PC-9 (cell line): ENCODE results near the gene CGRRF1. TPM values are rescaled to one million over a fixed set of nuclear protein-coding genes. Genes with fewer than 3 reads are reported as not detected.

Experiments
- BruUV-seq: library from RNA; stranded (reverse); fragments of 400-500 nt; replicated peaks from 2 replicates; lab custom pipeline; 2021; lab: Mats Ljungman, UMichigan
- CTCF ChIA-PET: fragments of 300-600 bp; sonication (Branson Sonifier 250); formaldehyde crosslinking; loops from one replicate; lab custom pipeline; 2022; ENCODE audit warnings: antibody characterized with exemption; lab: Charles Lee
- POLR2A ChIA-PET: fragments of 300-600 bp; sonication (Branson Sonifier 250); formaldehyde crosslinking; loops from one replicate; lab custom pipeline; 2022; ENCODE audit warnings: antibody characterized with exemption; ENCODE audit not compliant: unreplicated experiment; lab: Charles Lee
- DNase-seq, 2 experiments: peaks; one replicate each; pipeline versions ENCODE4 v3.0.0 to v3.0.0-alpha.2; 2015 to 2022; ENCODE audit warnings: mixed read lengths in 1 of 2
- H2AFZ ChIP-seq: fragments of 200-600 bp; sonication (generic); 2 replicates; pipeline ENCODE4 v1.8.1; 2017; ENCODE audit warnings: antibody characterized with exemption
- H3F3A ChIP-seq: fragments of 200-600 bp; sonication (generic); 2 replicates; pipeline ENCODE4 v1.8.1; 2017; ENCODE audit warnings: antibody characterized with exemption, mild to moderate bottlenecking, low read depth; ENCODE audit not compliant: insufficient read depth
- H3K27ac ChIP-seq: fragments of 200-600 bp; sonication (generic); 2 replicates; pipeline ENCODE4 v1.6.1; 2016; ENCODE audit warnings: mixed run types
- H3K27me3 ChIP-seq: fragments of 200-600 bp; sonication (generic); 2 replicates; pipeline ENCODE4 v1.6.1; 2016; ENCODE audit warnings: low read depth, mixed run types; ENCODE audit not compliant: insufficient read depth
- H3K36me3 ChIP-seq: fragments of 200-600 bp; sonication (generic); 2 replicates; pipeline ENCODE4 v1.6.1; 2016; ENCODE audit warnings: low read depth, mixed run types
- H3K4me1 ChIP-seq: fragments of 200-600 bp; sonication (generic); replicated peaks from 2 replicates; pipeline ENCODE4 v1.6.1; 2016; ENCODE audit warnings: mixed run types; ENCODE audit not compliant: insufficient read depth
- H3K4me2 ChIP-seq: fragments of 200-600 bp; sonication (generic); 2 replicates; pipeline ENCODE4 v1.6.1; 2017; ENCODE audit warnings: mixed run types
- H3K4me3 ChIP-seq: fragments of 200-600 bp; sonication (generic); 2 replicates; pipeline ENCODE4 v1.6.1; 2016; ENCODE audit warnings: mixed run types
- H3K79me2 ChIP-seq: fragments of 200-600 bp; sonication (generic); 2 replicates; pipeline ENCODE4 v1.6.1; 2017; ENCODE audit warnings: low read depth, mixed run types
- H3K9me2 ChIP-seq: fragments of 200-600 bp; sonication (generic); 2 replicates; pipeline ENCODE4 v1.8.1; 2017; ENCODE audit warnings: mild to moderate bottlenecking; ENCODE audit not compliant: insufficient read depth
- H3K9me3 ChIP-seq: fragments of 200-600 bp; sonication (generic); 2 replicates; pipeline ENCODE4 v1.8.1; 2016; ENCODE audit warnings: low read depth; ENCODE audit not compliant: insufficient read depth
- H4K20me1 ChIP-seq: fragments of 200-600 bp; sonication (generic); 2 replicates; pipeline ENCODE4 v1.8.1; 2017; ENCODE audit not compliant: insufficient read depth
- CTCF ChIP-seq: fragments of 200-600 bp; sonication (generic); conservative IDR thresholded peaks from 2 replicates; pipeline ENCODE4 v1.6.1; 2017; ENCODE audit warnings: mixed run types, antibody characterized with exemption, mild to moderate bottlenecking, moderate library complexity
- EZH2 ChIP-seq: fragments of 200-600 bp; sonication (generic); IDR thresholded peaks from 2 replicates; pipeline ENCODE4 v1.8.0; 2017; ENCODE audit warnings: antibody characterized with exemption, low read depth
- intact Hi-C: fragments of 100-400 bp; cut with micrococcal nuclease; formaldehyde crosslinking; loops from one replicate; pipeline ENCODE4 v1.10.0; 2022; ENCODE audit not compliant: unreplicated experiment
- total RNA-seq: library from RNA; stranded (reverse); gene quantifications from 2 replicates; pipeline ENCODE4 v1.2.3, GENCODE V29; 2021

The CGRRF1 gene
- total RNA-seq, 1 experiment from 2014 or later = 11.3 TPM

- TF ChIP-seq EZH2 (no peak), CTCF (no peak)
- intact Hi-C loops = no loop called here
- Histone ChIP-seq H3K36me3 (no peaks in the 10 kb centered on the region), H3K4me3 (no peak overlapping the region), H3K27me3 (no peaks in the 10 kb centered on the region), H4K20me1 (no peaks in the 10 kb centered on the region), H3K9me3 (0 out of 2 replicates have a peak, but pooled peaks cover 3% of the 10 kb centered on the region), H3F3A (no peaks in the 10 kb centered on the region; the same call in 1 of the 2 replicates), H3K4me2 (no peak overlapping the region), H3K4me1 (no peaks in the 10 kb centered on the region), H2AFZ (no peak overlapping the region), H3K9me2 (no peaks in the 10 kb centered on the region), H3K27ac (no peak overlapping the region), H3K79me2 (no peaks in the 10 kb centered on the region)
- ChIA-PET CTCF (no interaction called here), POLR2A (no interaction called here)
- BruUV-seq = no TSS peak
- DNase-seq = no peak
Measured at GRCh38 chr14:54472315-54472714, 37.4 kb upstream of the CGRRF1 start.

DNA sequence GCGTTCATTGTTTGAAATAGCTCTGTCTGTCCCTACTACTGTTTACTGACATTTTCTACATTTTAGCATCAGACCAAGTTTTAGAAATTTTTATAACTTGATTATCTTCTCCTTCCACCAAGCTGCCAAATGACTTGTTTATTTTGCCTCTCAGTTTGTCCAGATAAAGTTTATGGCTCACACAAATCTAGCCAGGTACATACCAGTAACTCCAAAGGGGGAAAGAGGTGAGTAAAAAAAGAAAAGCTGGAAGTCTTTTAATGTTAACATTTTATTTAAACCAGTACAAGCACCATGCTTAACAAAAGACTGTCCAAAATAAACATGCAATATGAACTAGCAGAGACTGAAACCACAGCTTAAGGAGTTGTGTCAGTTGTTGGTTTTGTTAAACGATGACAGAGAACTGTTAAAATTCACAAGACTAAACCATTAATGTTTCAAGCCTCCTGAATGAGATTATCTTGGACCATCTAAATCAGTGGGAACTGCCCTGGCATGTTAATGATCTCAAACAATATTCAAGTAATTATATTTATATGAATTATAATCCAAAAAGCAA lies 35.4 kb upstream of the CGRRF1 start:
- intact Hi-C loops = no loop called here
- H3K4me2 ChIP-seq = no peak overlapping the region
- no peak for DNase-seq
- BruUV-seq = no TSS peak
- no peaks in the 10 kb centered on the region for H3K4me1 ChIP-seq
- H4K20me1 ChIP-seq = no peaks in the 10 kb centered on the region
- CTCF ChIA-PET = no interaction called here
- no peak overlapping the region for H3K27ac ChIP-seq
- no peak for TF ChIP-seq EZH2
- no peak for TF ChIP-seq CTCF
- H3K36me3 ChIP-seq = 0 out of 2 replicates have a peak, but pooled peaks cover 13% of the 10 kb centered on the region
- H2AFZ ChIP-seq = no peak overlapping the region
- no peaks in the 10 kb centered on the region; the same call in 1 of the 2 replicates for H3K79me2 ChIP-seq
- H3F3A ChIP-seq = no peaks in the 10 kb centered on the region; the same call in 1 of the 2 replicates
- H3K9me3 ChIP-seq = no peaks in the 10 kb centered on the region; the same call in 1 of the 2 replicates
- no peaks in the 10 kb centered on the region for H3K9me2 ChIP-seq
- H3K4me3 ChIP-seq = no peak overlapping the region
- POLR2A ChIA-PET = no interaction called here
- no peaks in the 10 kb centered on the region for H3K27me3 ChIP-seq

DNA sequence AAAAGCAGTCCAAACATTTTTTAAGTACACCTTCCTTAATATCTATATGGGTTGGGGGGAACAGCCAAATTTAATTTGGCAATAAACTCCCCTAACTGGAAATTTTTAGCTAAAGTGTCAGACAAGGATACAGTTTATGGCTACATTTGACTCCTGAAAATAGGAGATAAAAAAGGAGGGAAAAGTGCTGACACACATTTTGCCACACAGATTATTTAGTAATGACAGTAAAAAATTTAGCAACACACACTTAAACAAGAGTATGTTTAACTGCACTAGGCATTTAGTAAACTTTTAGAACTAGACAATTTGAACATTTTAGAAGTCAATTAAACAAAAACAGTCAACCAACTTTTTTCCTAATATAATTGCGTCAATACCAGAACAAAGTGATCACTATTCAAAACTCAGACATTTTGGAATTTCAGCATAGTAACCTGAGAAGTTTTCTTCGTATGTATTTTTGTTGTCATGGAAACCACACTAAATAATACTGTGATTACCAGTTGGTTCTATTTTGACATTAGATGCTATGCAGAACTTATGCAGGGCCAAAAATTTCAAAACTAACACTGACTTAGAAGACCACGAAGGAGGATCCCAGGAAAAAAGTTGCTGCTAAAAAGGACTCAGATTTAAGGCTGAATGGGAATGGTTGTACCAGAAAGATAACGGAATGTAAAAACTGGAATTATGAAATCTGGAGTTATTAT lies 34.4 kb upstream of the CGRRF1 start:
- BruUV-seq = no TSS peak
- Histone ChIP-seq H3K4me3 (no peak overlapping the region), H3K36me3 (0 out of 2 replicates have a peak, but pooled peaks cover 17% of the 10 kb centered on the region), H3K9me2 (no peaks in the 10 kb centered on the region; the same call in 1 of the 2 replicates), H4K20me1 (no peaks in the 10 kb centered on the region), H3K27me3 (no peaks in the 10 kb centered on the region), H3K9me3 (no peaks in the 10 kb centered on the region; the same call in 1 of the 2 replicates), H3K4me1 (peaks cover 5% of the 10 kb centered on the region), H3K27ac (no peak overlapping the region), H3K79me2 (peaks cover 3% of the 10 kb centered on the region; the same call in 1 of the 2 replicates), H3F3A (peaks cover 8% of the 10 kb centered on the region), H2AFZ (no peak overlapping the region), H3K4me2 (no peak overlapping the region)
- no peak for TF ChIP-seq EZH2
- TF ChIP-seq CTCF = no peak
- intact Hi-C loops = no loop called here
- CTCF ChIA-PET = no interaction called here
- POLR2A ChIA-PET = no interaction called here
- DNase-seq = no peak
